ENCODE results near the gene PROC. TPM values are rescaled to one million over a fixed set of nuclear protein-coding genes. Genes with fewer than 3 reads are reported as not detected.

The PROC gene
- total RNA-seq, 1 donor = not detected

- no peak overlapping the region for H3K4me3 ChIP-seq (ENCODE audit: low read depth, low read length)
- TF ChIP-seq, protein P1, sequence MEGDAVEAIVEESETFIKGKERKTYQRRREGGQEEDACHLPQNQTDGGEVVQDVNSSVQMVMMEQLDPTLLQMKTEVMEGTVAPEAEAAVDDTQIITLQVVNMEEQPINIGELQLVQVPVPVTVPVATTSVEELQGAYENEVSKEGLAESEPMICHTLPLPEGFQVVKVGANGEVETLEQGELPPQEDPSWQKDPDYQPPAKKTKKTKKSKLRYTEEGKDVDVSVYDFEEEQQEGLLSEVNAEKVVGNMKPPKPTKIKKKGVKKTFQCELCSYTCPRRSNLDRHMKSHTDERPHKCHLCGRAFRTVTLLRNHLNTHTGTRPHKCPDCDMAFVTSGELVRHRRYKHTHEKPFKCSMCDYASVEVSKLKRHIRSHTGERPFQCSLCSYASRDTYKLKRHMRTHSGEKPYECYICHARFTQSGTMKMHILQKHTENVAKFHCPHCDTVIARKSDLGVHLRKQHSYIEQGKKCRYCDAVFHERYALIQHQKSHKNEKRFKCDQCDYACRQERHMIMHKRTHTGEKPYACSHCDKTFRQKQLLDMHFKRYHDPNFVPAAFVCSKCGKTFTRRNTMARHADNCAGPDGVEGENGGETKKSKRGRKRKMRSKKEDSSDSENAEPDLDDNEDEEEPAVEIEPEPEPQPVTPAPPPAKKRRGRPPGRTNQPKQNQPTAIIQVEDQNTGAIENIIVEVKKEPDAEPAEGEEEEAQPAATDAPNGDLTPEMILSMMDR (IDR thresholded peaks at IDR 0.05; ENCODE audit: insufficient read depth, low read length) = no peak
- DNase-seq (ENCODE audit: low read depth) = no peak
Measured at GRCh38 chr2:127401757-127402695, 16.2 kb upstream of the PROC start.

DNA sequence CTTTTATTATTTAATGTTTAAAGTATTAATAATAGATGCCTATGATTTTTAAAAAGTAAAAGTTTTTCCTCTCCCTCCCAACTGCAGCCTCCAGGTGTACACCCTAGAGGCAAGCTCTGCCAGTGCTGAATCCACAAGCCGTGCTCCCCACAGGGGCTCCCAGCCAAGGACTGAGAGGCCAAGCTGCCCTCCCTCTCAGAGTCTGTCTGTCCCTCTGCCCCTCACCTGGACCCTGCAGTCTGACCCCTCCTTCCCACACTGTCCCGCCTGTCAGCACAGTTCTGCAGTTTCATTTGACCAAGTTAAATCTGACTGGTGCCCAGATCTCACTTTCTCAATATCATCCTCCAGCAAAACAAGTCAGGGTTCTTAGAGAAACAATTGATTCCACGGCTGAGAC, 14.8 kb upstream of the PROC start:
- TF ChIP-seq, protein P1 (IDR thresholded peaks at IDR 0.05; ENCODE audit: insufficient read depth, low read length) = no peak
- H3K4me3 ChIP-seq (ENCODE audit: low read depth, low read length) = no peak overlapping the region
- no peak for DNase-seq (ENCODE audit: low read depth)

- TF ChIP-seq, protein P1 (IDR thresholded peaks at IDR 0.05; ENCODE audit: insufficient read depth, low read length) = no peak
- DNase-seq (ENCODE audit: low read depth) = no peak
- no peak overlapping the region for H3K4me3 ChIP-seq (ENCODE audit: low read depth, low read length)
Measured at GRCh38 chr2:127404466-127405254, 13.6 kb upstream of the PROC start.

GRCh38 chr2:127405255-127405610, 13.0 kb upstream of the PROC start:
- TF ChIP-seq, protein P1 (IDR thresholded peaks at IDR 0.05; ENCODE audit: insufficient read depth, low read length) = no peak
- H3K4me3 ChIP-seq (ENCODE audit: low read depth, low read length) = no peak overlapping the region
- DNase-seq (ENCODE audit: low read depth) = no peak

GRCh38 chr2:127406454-127406853, 11.8 kb upstream of the PROC start:
- TF ChIP-seq, protein P1 (IDR thresholded peaks at IDR 0.05; ENCODE audit: insufficient read depth, low read length) = no peak
- DNase-seq (ENCODE audit: low read depth) = peak; percentile 56
- H3K4me3 ChIP-seq (ENCODE audit: low read depth, low read length) = no peak overlapping the region

DNA sequence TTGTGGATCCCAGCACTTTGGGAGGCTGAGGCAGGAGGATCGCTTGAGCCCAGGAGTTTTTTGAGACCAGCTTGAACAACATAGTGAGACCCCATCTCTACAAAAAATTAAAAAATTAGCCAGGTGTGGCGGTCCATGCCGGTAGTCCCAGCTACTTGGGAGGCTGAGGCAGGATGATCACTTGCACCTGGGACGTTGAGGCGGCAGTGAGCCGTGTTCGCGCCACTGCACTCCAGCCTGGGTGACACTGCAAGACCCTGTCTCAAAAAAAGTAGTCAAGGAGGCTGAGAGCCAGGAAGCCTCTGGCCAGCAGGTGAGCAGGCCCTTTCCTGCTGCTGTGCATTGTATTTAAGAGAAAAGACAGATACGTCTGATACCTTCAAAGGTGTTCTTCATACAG, 11.1 kb upstream of the PROC start:
- no peak overlapping the region for H3K4me3 ChIP-seq (ENCODE audit: low read depth, low read length)
- TF ChIP-seq, protein P1 (IDR thresholded peaks at IDR 0.05; ENCODE audit: insufficient read depth, low read length) = no peak
- DNase-seq (ENCODE audit: low read depth) = no peak
